K562 (cell line): ENCODE measurements around the gene CMTM5. TPM values are rescaled to one million over a fixed set of nuclear protein-coding genes. Genes with fewer than 3 reads are reported as not detected.

Source experiments
- ATAC-seq: fragments of 200-7000 bp; cut with Tn5 transposase; 3 replicates; pipeline ENCODE4 v1.9.1; 2020; ENCODE audit warnings: moderate library complexity
- BruUV-seq: library from RNA; stranded (reverse); fragments of 400-500 nt; replicated peaks from 2 replicates; lab custom pipeline; 2021; lab: Mats Ljungman, UMichigan
- CTCF ChIA-PET: fragments of 300-600 bp; formaldehyde crosslinking; extraction: SDS; loops from one replicate; lab custom pipeline; 2021; ENCODE audit warnings: low intra/inter-chr PET ratio; lab: Yijun Ruan, JAX
- POLR2A ChIA-PET: fragments of 300-600, 350-650 bp; sonication (Branson Sonifier 250); formaldehyde crosslinking; extraction: SDS; loops from one replicate; lab custom pipeline; 2021; ENCODE audit warnings: antibody characterized with exemption, inconsistent platforms; lab: Yijun Ruan, JAX
- DNase-seq, 4 experiments: peaks; one replicate each; pipeline versions ENCODE4 v3.0.0 to v3.0.0-alpha.2; 2011 to 2018; ENCODE audit warnings: low spot score in 3 of 4, mixed read lengths in 3 of 4; ENCODE audit errors: extremely low read depth in 1 of 4
- FAIRE-seq: peaks from 2 replicates; lab custom pipeline; 2011; peaks lifted over from hg19 to GRCh38; lab: Jason Lieb, UNC
- H2AFZ ChIP-seq: 2 replicates; pipeline ENCODE4 v1.6.0; 2011; ENCODE audit warnings: low read depth, low read length, control low read depth, inconsistent platforms
- H3K27ac ChIP-seq: fragments of 200-600 bp; 3 replicates; pipeline ENCODE4 v1.8.0; 2011; ENCODE audit warnings: low read depth, mild to moderate bottlenecking, control low read depth, inconsistent platforms, low read length, moderate library complexity, mixed read lengths; ENCODE audit errors: extremely low read depth
- H3K27me3 ChIP-seq, 2 experiments: fragments of 300-600 bp in 1 of 2; 2 replicates in 1 of 2; 3 replicates in 1 of 2; pipeline versions ENCODE4 v1.6.0 to v1.8.0; 2011; ENCODE audit warnings: inconsistent platforms in 2 of 2, low read length in 2 of 2, mild to moderate bottlenecking in 1 of 2, mixed read lengths in 1 of 2, moderate library complexity in 1 of 2; ENCODE audit not compliant: control insufficient read depth in 2 of 2, insufficient read depth in 2 of 2
- H3K36me3 ChIP-seq: fragments of 300-600 bp; 3 replicates; pipeline ENCODE4 v1.8.0; 2011; ENCODE audit warnings: mild to moderate bottlenecking, low read length, inconsistent platforms; ENCODE audit not compliant: control insufficient read depth, insufficient read depth
- H3K4me1 ChIP-seq, 2 experiments: fragments of 200-600 bp in 1 of 2; replicated peaks in 1 of 2; 2 replicates in 1 of 2; 3 replicates in 1 of 2; pipeline versions ENCODE4 v1.5.1 to v1.8.0; 2011; ENCODE audit warnings: inconsistent platforms in 2 of 2, low read length in 2 of 2, mild to moderate bottlenecking in 1 of 2, mixed read lengths in 1 of 2, moderate library complexity in 1 of 2; ENCODE audit not compliant: control insufficient read depth in 2 of 2, insufficient read depth in 2 of 2
- H3K4me2 ChIP-seq: 2 replicates; pipeline ENCODE4 v1.6.1; 2011; ENCODE audit warnings: low read length, control low read depth, inconsistent platforms, mixed read lengths; ENCODE audit not compliant: insufficient read depth
- H3K4me3 ChIP-seq: fragments of 200-600 bp; sonication (generic), shearing (Covaris generic); 2 replicates; pipeline ENCODE4 v1.5.1; 2016; ENCODE audit warnings: control low read depth, inconsistent platforms
- H3K79me2 ChIP-seq: fragments of 200-600 bp; 3 replicates; pipeline ENCODE4 v1.8.0; 2011; ENCODE audit warnings: low read length, inconsistent platforms; ENCODE audit not compliant: control insufficient read depth, insufficient read depth
- H3K9ac ChIP-seq, 2 experiments: 2 replicates each; pipeline versions ENCODE4 v1.6.0 to v1.6.1; 2011; ENCODE audit warnings: low read depth in 2 of 2, low read length in 2 of 2, control low read depth in 1 of 2, inconsistent platforms in 1 of 2, mild to moderate bottlenecking in 1 of 2, mixed read lengths in 1 of 2; ENCODE audit not compliant: insufficient read depth in 1 of 2
- H3K9me1 ChIP-seq: one replicate; pipeline ENCODE4 v1.6.0; 2011; ENCODE audit warnings: inconsistent platforms, mild to moderate bottlenecking, low read length, moderate library complexity; ENCODE audit not compliant: control insufficient read depth, insufficient read depth
- H3K9me3 ChIP-seq: replicated peaks from 2 replicates; pipeline ENCODE4 v1.5.1; 2011; ENCODE audit warnings: low read depth, low read length, inconsistent platforms; ENCODE audit not compliant: control insufficient read depth, insufficient read depth
- H4K20me1 ChIP-seq: replicated peaks from 2 replicates; pipeline ENCODE4 v1.6.1; 2011; ENCODE audit warnings: low read length, inconsistent platforms, mixed read lengths; ENCODE audit not compliant: control insufficient read depth, insufficient read depth
- BRF1 ChIP-seq: IDR thresholded peaks from 3 replicates; pipeline ENCODE4 v1.6.1; 2011; ENCODE audit warnings: borderline replicate concordance, mild to moderate bottlenecking; ENCODE audit not compliant: insufficient read length; ENCODE audit errors: extremely low read depth
- CBX5 ChIP-seq: IDR thresholded peaks from 2 replicates; pipeline ENCODE4 v1.6.1; 2014; ENCODE audit warnings: low read depth, borderline replicate concordance
- DDX20 ChIP-seq: fragments of 450-650 bp; IDR thresholded peaks from 2 replicates; pipeline ENCODE4 v1.6.1; 2016; ENCODE audit warnings: missing genetic modification characterization, low read depth, mild to moderate bottlenecking, missing compliant biosample characterization, moderate library complexity
- FOXA3 ChIP-seq, 2 experiments: fragments of 450-650 bp in 1 of 2; sonication (generic) in 1 of 2; formaldehyde crosslinking; IDR thresholded peaks in 1 of 2; conservative IDR thresholded peaks in 1 of 2; 2 replicates each; pipeline versions ENCODE4 v1.4.0 to v1.8.0; 2020 to 2022; ENCODE audit warnings: mild to moderate bottlenecking in 2 of 2, missing genetic modification reagents in 1 of 2
- FOXK2 ChIP-seq, 2 experiments: fragments of 450-650 bp; IDR thresholded peaks in 1 of 2; conservative IDR thresholded peaks in 1 of 2; 2 replicates each; pipeline ENCODE4 v1.6.1; 2016; ENCODE audit warnings: low read depth in 2 of 2, mild to moderate bottlenecking in 1 of 2
- HNRNPUL1 ChIP-seq: fragments of 200-400 bp; formaldehyde crosslinking; IDR thresholded peaks from 2 replicates; pipeline ENCODE4 v1.6.1; 2017; ENCODE audit warnings: low read length
- KLF10 ChIP-seq: fragments of 250-450 bp; sonication (Bioruptor Pico); IDR thresholded peaks from 2 replicates; pipeline ENCODE4 v1.6.1; 2021; ENCODE audit warnings: matching md5 sums
- OTX1 ChIP-seq: fragments of 450-650 bp; formaldehyde crosslinking; IDR thresholded peaks from 2 replicates; pipeline ENCODE4 v1.4.0; 2022; ENCODE audit warnings: mild to moderate bottlenecking
- SLC30A9 ChIP-seq: fragments of 250-450 bp; sonication (Bioruptor Pico); IDR thresholded peaks from 2 replicates; pipeline ENCODE4 v1.8.0; 2022; ENCODE audit warnings: mild to moderate bottlenecking, moderate library complexity
- SOX6 ChIP-seq: fragments of 450-650 bp; IDR thresholded peaks from 2 replicates; pipeline ENCODE4 v1.6.1; 2014; ENCODE audit warnings: mild to moderate bottlenecking
- STAT5B ChIP-seq: fragments of 250-450 bp; sonication (Bioruptor Pico); IDR thresholded peaks from 2 replicates; pipeline ENCODE4 v1.8.0; 2021; ENCODE audit warnings: mild to moderate bottlenecking, inconsistent platforms
- TCF3 ChIP-seq: sonication (generic); formaldehyde crosslinking; IDR thresholded peaks from 2 replicates; pipeline ENCODE4 v1.4.0; 2020; ENCODE audit warnings: mild to moderate bottlenecking, missing genetic modification reagents
- ZNF696 ChIP-seq: fragments of 250-450 bp; sonication (Bioruptor Pico); conservative IDR thresholded peaks from 2 replicates; pipeline ENCODE4 v1.4.0; 2020; ENCODE audit warnings: mild to moderate bottlenecking, moderate library complexity
- WGBS: fragments of 100-300 bp; shearing (Covaris generic); methylation state at CpG from one replicate; pipeline ENCODE4 v1.1.6; 2016; ENCODE audit warnings: low coverage, mixed read lengths; ENCODE audit not compliant: insufficient coverage; ENCODE audit errors: missing lambda C conversion rate; 5-methylcytosine and 5-hydroxymethylcytosine counted together
- in situ Hi-C: fragments of 300-500 bp; cut with MboI; formaldehyde crosslinking; loops from 4 replicates; pipeline ENCODE4 v1.15.0; 2018; ENCODE audit warnings: inconsistent platforms, mixed read lengths
- intact Hi-C: fragments of 100-400 bp; cut with micrococcal nuclease; formaldehyde crosslinking; loops from 2 replicates; pipeline ENCODE4 v1.14.2; 2022
- polyA plus RNA-seq, 8 experiments: library from polyadenylated mRNA; depleted of rRNA in 4 of 8; stranded (reverse) in 5 of 8; unstranded in 3 of 8; fragments of >200 nt; fragmentation: Nextera tagmentation in 2 of 8; fragmentation: Illumina TruSeq in 1 of 8; extraction: Ambion mirVana in 2 of 8; extraction: Trizol in 1 of 8; gene quantifications; 2 replicates each; pipeline versions ENCODE4 v1.2.1 to v1.2.3, GENCODE V29; 2011 to 2014; ENCODE audit warnings: inconsistent platforms in 1 of 8, missing spikeins in 1 of 8
- total RNA-seq, 7 experiments: library from RNA; depleted of rRNA in 6 of 7; stranded (reverse); fragments of >200 nt in 6 of 7; fragmentation: Illumina TruSeq in 2 of 7; extraction: Trizol in 2 of 7; gene quantifications; 2 replicates each; pipeline versions ENCODE4 v1.2.1 to v1.2.3, GENCODE V29; 2011 to 2021; ENCODE audit warnings: low replicate concordance in 1 of 7
- TF ChIP-seq, protein P1 (sequence below): sonication (generic); formaldehyde crosslinking; IDR thresholded peaks from 2 replicates; pipeline ENCODE4 v1.8.1; 2023; ENCODE audit warnings: mild to moderate bottlenecking, missing genetic modification reagents
- TF ChIP-seq, protein P2 (sequence below): fragments of 450-650 bp; IDR thresholded peaks from one replicate; pipeline ENCODE4 v1.6.1; 2018; ENCODE audit warnings: mild to moderate bottlenecking, moderate library complexity; ENCODE audit not compliant: partially characterized antibody
- TF ChIP-seq, protein P3 (sequence below): sonication (generic); formaldehyde crosslinking; IDR thresholded peaks from 2 replicates; pipeline ENCODE4 v1.8.0; 2022; ENCODE audit warnings: mild to moderate bottlenecking, missing genetic modification reagents

The CMTM5 gene
- total and polyA plus RNA-seq, 9 of the 15 experiments (the other 6 are each of a cell fraction or from before 2014, with no cell fraction given), result 0.21 TPM; not detected in 8

DNA sequence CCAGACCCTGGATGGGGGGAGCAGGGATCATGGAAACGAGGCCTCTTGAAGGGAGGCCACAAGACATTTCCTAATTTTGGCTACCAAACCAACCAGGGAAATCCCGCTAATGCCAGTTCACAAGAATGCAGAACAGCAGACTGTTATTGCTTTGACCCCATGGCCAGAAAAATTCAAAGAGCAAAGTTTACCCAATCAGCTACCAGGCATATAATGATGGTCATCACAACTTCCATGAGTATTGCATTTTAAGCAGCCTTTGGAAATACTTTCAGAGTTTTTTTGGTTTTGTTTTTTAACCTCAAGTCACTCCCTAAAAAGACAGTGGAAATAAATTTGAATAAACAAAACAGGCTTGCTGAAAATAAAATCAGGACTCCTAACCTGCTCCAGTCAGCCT, 4.3 kb upstream of the CMTM5 start, which contains the start of gene IL25:
TSS of gene IL25 (plus strand) at position 301 of the 400 bp plus-strand sequence.
- H3K9me3 ChIP-seq, result no peaks in the 10 kb centered on the region
- in situ Hi-C loops (no loop called here), intact Hi-C loops (no loop called here)
- DNase-seq (no peak), ATAC-seq (no peak), FAIRE-seq (no peak)
- H3K27me3 ChIP-seq, result peaks cover 4 to 26% of the 10 kb centered on the region in 2 experiments; a peak in 3 of 5 replicates
- H3K9me1 ChIP-seq, result no peaks in the 10 kb centered on the region
- H3K27ac ChIP-seq, result no peak within 1 kb of the TSS
- no TSS peak for BruUV-seq
- CTCF ChIA-PET, result no interaction called here
- no peaks in the 10 kb centered on the region for H3K36me3 ChIP-seq
- no peak within 1 kb of the TSS for H3K4me3 ChIP-seq
- no peaks in the 10 kb centered on the region for H3K79me2 ChIP-seq
- no peak within 1 kb of the TSS for H2AFZ ChIP-seq
- H3K4me2 ChIP-seq, result no peak within 1 kb of the TSS
- no peaks in the 10 kb centered on the region; the same call in 1 of the 2 replicates for H4K20me1 ChIP-seq
- POLR2A ChIA-PET, result interaction anchor here (0.8 to 1.1 kb wide), 2 partner anchors 13 to 277 kb away, joined by 3 read pairs; partner anchors contain the start of genes ACIN1 and C14orf119
- H3K9ac ChIP-seq, result no peak within 1 kb of the TSS
- 0% methylated on average over 2 of the region's 2 CpGs for WGBS
- peaks cover 0 to 9% of the 10 kb centered on the region in 2 experiments; a peak in 3 of 5 replicates for H3K4me1 ChIP-seq
- TF ChIP-seq FOXA3 (CRISPR knock-in tag; conservative IDR thresholded peaks at IDR 0.05 in 1 of 2, IDR thresholded peaks at IDR 0.05 in 1 of 2) (no peak), BRF1 (no peak), CBX5 (no peak), HNRNPUL1 (no peak), FOXK2 (conservative IDR thresholded peaks at IDR 0.05 in 1 of 2, IDR thresholded peaks at IDR 0.05 in 1 of 2; ENCODE audit: low read depth in 2 of 2) (no peak), OTX1 (CRISPR knock-in tag) (no peak), SOX6 (no peak), KLF10 (CRISPR knock-in tag) (no peak), STAT5B (CRISPR knock-in tag) (no peak), ZNF696 (CRISPR knock-in tag) (no peak), TCF3 (CRISPR knock-in tag) (no peak), DDX20 (no peak), SLC30A9 (CRISPR knock-in tag) (no peak)
- TF ChIP-seq, protein P1, sequence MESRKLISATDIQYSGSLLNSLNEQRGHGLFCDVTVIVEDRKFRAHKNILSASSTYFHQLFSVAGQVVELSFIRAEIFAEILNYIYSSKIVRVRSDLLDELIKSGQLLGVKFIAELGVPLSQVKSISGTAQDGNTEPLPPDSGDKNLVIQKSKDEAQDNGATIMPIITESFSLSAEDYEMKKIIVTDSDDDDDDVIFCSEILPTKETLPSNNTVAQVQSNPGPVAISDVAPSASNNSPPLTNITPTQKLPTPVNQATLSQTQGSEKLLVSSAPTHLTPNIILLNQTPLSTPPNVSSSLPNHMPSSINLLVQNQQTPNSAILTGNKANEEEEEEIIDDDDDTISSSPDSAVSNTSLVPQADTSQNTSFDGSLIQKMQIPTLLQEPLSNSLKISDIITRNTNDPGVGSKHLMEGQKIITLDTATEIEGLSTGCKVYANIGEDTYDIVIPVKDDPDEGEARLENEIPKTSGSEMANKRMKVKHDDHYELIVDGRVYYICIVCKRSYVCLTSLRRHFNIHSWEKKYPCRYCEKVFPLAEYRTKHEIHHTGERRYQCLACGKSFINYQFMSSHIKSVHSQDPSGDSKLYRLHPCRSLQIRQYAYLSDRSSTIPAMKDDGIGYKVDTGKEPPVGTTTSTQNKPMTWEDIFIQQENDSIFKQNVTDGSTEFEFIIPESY (CRISPR knock-in tag), result no peak
- TF ChIP-seq, protein P2, sequence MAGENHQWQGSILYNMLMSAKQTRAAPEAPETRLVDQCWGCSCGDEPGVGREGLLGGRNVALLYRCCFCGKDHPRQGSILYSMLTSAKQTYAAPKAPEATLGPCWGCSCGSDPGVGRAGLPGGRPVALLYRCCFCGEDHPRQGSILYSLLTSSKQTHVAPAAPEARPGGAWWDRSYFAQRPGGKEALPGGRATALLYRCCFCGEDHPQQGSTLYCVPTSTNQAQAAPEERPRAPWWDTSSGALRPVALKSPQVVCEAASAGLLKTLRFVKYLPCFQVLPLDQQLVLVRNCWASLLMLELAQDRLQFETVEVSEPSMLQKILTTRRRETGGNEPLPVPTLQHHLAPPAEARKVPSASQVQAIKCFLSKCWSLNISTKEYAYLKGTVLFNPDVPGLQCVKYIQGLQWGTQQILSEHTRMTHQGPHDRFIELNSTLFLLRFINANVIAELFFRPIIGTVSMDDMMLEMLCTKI, result no peak
- TF ChIP-seq, protein P3, sequence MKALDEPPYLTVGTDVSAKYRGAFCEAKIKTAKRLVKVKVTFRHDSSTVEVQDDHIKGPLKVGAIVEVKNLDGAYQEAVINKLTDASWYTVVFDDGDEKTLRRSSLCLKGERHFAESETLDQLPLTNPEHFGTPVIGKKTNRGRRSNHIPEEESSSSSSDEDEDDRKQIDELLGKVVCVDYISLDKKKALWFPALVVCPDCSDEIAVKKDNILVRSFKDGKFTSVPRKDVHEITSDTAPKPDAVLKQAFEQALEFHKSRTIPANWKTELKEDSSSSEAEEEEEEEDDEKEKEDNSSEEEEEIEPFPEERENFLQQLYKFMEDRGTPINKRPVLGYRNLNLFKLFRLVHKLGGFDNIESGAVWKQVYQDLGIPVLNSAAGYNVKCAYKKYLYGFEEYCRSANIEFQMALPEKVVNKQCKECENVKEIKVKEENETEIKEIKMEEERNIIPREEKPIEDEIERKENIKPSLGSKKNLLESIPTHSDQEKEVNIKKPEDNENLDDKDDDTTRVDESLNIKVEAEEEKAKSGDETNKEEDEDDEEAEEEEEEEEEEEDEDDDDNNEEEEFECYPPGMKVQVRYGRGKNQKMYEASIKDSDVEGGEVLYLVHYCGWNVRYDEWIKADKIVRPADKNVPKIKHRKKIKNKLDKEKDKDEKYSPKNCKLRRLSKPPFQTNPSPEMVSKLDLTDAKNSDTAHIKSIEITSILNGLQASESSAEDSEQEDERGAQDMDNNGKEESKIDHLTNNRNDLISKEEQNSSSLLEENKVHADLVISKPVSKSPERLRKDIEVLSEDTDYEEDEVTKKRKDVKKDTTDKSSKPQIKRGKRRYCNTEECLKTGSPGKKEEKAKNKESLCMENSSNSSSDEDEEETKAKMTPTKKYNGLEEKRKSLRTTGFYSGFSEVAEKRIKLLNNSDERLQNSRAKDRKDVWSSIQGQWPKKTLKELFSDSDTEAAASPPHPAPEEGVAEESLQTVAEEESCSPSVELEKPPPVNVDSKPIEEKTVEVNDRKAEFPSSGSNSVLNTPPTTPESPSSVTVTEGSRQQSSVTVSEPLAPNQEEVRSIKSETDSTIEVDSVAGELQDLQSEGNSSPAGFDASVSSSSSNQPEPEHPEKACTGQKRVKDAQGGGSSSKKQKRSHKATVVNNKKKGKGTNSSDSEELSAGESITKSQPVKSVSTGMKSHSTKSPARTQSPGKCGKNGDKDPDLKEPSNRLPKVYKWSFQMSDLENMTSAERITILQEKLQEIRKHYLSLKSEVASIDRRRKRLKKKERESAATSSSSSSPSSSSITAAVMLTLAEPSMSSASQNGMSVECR (CRISPR knock-in tag), result no peak
